Esophagus muscularis mucosa (tissue), 4 donors: ENCODE data around the gene DSN1.

ENCODE experiments used
- EP300 ChIP-seq: sonication (generic); formaldehyde crosslinking; IDR thresholded peaks from one replicate; pipeline ENCODE4 v1.6.1; 2017; ENCODE audit warnings: antibody characterized with exemption
- POLR2A ChIP-seq: fragments of 450-650 bp; IDR thresholded peaks from one replicate; pipeline ENCODE4 v1.6.1; 2017; ENCODE audit warnings: antibody characterized with exemption, moderate library complexity, mild to moderate bottlenecking, low read depth
- POLR2AphosphoS5 ChIP-seq, 2 donors: sonication (generic); formaldehyde crosslinking; IDR thresholded peaks; one replicate each; pipeline ENCODE4 v1.6.1; 2017; ENCODE audit warnings: antibody characterized with exemption in 2 of 2
- TF ChIP-seq, protein P1 (sequence below), 3 experiments: fragments of 200-600 bp in 2 of 3; fragments of 450-650 bp in 1 of 3; sonication (generic) in 2 of 3; IDR thresholded peaks; one replicate each; pipeline ENCODE4 v1.5.1; 2017 to 2019; ENCODE audit warnings: antibody characterized with exemption in 3 of 3, mild to moderate bottlenecking in 2 of 3, moderate library complexity in 1 of 3

DNA sequence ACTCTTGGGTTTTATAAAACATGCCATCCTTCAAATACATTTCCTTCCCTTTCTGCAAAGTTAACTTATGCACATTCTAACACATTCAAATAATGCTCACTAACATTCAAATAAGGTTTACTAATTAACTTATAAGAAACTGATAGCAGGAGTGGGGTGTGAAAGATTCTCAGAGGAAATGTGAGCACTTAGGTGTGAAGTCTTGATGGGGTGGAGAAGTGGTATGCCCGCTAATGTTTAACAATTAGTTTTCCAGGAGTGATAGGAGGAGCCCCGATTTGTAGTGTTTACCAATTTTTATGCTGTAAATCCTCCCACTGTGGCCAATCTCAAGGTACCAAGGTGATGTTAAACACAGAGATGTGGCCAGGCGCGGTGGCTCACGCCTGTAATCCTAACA lies 18.3 kb upstream of the DSN1 start:
- TF ChIP-seq POLR2A = no peak
- TF ChIP-seq, protein P1, sequence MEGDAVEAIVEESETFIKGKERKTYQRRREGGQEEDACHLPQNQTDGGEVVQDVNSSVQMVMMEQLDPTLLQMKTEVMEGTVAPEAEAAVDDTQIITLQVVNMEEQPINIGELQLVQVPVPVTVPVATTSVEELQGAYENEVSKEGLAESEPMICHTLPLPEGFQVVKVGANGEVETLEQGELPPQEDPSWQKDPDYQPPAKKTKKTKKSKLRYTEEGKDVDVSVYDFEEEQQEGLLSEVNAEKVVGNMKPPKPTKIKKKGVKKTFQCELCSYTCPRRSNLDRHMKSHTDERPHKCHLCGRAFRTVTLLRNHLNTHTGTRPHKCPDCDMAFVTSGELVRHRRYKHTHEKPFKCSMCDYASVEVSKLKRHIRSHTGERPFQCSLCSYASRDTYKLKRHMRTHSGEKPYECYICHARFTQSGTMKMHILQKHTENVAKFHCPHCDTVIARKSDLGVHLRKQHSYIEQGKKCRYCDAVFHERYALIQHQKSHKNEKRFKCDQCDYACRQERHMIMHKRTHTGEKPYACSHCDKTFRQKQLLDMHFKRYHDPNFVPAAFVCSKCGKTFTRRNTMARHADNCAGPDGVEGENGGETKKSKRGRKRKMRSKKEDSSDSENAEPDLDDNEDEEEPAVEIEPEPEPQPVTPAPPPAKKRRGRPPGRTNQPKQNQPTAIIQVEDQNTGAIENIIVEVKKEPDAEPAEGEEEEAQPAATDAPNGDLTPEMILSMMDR (IDR thresholded peaks at IDR 0.05) = no peak
- TF ChIP-seq POLR2AphosphoS5 (IDR thresholded peaks at IDR 0.05) = no peak
- TF ChIP-seq EP300 = no peak
